ENCODE data around the gene CYB561.

DNA sequence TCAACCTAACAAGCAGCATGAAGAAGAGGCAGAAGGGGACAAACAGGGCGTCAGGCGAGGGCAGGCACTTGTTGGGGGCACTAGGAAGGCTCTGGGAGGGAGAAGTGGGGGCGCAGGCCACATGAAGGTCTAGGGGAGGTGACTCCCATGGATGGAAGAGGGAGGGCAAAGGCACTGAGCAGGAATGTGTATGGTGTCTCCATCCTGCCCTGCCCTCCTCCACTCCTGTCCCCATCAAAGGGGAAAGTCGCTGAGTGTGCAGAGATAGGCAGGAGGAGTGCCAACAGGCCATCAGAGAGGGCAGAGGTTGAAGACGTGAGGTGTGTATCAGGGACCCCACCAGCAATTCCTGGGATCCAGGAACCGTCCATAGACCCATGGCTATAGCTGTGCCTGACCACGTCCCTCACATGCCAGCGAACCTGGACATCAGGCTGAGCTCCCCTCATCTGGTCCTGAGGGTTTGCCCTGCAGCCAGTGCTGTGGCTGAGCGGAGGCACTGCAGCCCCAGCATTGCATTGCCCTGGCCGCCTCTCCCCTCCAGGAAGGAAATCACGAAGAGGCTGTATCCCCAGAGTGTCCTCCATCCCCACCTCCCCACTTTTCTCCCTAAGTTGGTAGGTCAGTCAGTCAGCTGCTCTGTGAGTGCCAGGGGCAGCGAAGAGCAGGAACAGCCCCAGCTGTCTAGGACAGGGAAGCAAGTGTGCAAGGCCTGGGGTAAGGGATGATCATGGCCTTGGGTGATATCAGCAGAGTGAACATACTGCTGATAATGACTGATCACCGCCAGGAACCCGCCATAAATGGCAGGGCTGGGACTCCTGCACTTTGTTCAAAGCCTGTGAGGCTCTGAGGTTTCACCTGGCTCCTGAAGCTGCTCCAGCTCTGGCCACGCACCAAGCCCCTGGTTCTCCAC lies 6.2 kb upstream of the CYB561 start:
- TF ChIP-seq, protein P1, sequence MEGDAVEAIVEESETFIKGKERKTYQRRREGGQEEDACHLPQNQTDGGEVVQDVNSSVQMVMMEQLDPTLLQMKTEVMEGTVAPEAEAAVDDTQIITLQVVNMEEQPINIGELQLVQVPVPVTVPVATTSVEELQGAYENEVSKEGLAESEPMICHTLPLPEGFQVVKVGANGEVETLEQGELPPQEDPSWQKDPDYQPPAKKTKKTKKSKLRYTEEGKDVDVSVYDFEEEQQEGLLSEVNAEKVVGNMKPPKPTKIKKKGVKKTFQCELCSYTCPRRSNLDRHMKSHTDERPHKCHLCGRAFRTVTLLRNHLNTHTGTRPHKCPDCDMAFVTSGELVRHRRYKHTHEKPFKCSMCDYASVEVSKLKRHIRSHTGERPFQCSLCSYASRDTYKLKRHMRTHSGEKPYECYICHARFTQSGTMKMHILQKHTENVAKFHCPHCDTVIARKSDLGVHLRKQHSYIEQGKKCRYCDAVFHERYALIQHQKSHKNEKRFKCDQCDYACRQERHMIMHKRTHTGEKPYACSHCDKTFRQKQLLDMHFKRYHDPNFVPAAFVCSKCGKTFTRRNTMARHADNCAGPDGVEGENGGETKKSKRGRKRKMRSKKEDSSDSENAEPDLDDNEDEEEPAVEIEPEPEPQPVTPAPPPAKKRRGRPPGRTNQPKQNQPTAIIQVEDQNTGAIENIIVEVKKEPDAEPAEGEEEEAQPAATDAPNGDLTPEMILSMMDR (IDR thresholded peaks at IDR 0.05), result no peak
- no peak for TF ChIP-seq POLR2A (IDR thresholded peaks at IDR 0.05)
- TF ChIP-seq EP300 (IDR thresholded peaks at IDR 0.05), result no peak

Data from tibial nerve (tissue), 4 donors.